OCI-M1 (cell line): ENCODE measurements around the gene OR2J1.
"Not testable (repeated sequence)": the region's sequence is repeated elsewhere in the genome, so short reads cannot be mapped to it uniquely, and the experiment has no call there.

Experiments
- DNase-seq: peaks from one replicate; lab custom pipeline; 2025; lab: John Stamatoyannopoulos, UW

OR2J1 gene

GRCh38 chr6:29099190-29099589 is at the start of gene OR2J1:
Gene OR2J1, plus strand, starts transcription at chr6:29099490. Its CDS starts 1,453 bp downstream, at chr6:29100943.
- no peak for DNase-seq

- DNase-seq = no peak
Observed at GRCh38 chr6:29051680-29052079, 47.6 kb upstream of the OR2J1 start.

- DNase-seq = peak; percentile 66
Observed at GRCh38 chr6:29071831-29072723, 27.2 kb upstream of the OR2J1 start.

- no peak for DNase-seq
Observed at GRCh38 chr6:29079203-29079602, 20.1 kb upstream of the OR2J1 start.

- no peak for DNase-seq
Observed at GRCh38 chr6:29081312-29081711, 18.0 kb upstream of the OR2J1 start.

GRCh38 chr6:29082457-29082856 is 16.8 kb upstream of the OR2J1 start:
- no peak for DNase-seq

- DNase-seq = no peak
Observed at GRCh38 chr6:29087213-29087612, 12.1 kb upstream of the OR2J1 start, which contains the start of gene OR2B3. Gene OR2B3, minus strand, starts transcription at chr6:29087313. Its CDS starts 65 bp downstream, at chr6:29087248.

- DNase-seq = no peak
Observed at GRCh38 chr6:29092957-29093356, 6.3 kb upstream of the OR2J1 start.

- DNase-seq = no peak
Observed at GRCh38 chr6:29097803-29098202, 1.5 kb upstream of the OR2J1 start.

- DNase-seq = no peak
Observed at GRCh38 chr6:29107758-29108157, 8.5 kb downstream of the OR2J1 start, which contains the start of gene OR2J3. Gene OR2J3, plus strand, starts transcription at chr6:29108058. Its CDS starts 3,833 bp downstream, at chr6:29111891.

- DNase-seq = peak; percentile 26
Observed at GRCh38 chr6:29112135-29112534, 12.8 kb downstream of the OR2J1 start.

- not testable (repeated sequence) for DNase-seq
Observed at GRCh38 chr6:29114964-29115363, 15.7 kb downstream of the OR2J1 start.

- DNase-seq = no peak
Observed at GRCh38 chr6:29129326-29130012, 30.2 kb downstream of the OR2J1 start.

GRCh38 chr6:29130644-29131043 is 31.4 kb downstream of the OR2J1 start:
- no peak for DNase-seq

GRCh38 chr6:29131691-29132090 is 32.4 kb downstream of the OR2J1 start:
- no peak for DNase-seq

GRCh38 chr6:29137724-29138123 is 38.4 kb downstream of the OR2J1 start:
- no peak for DNase-seq

- no peak for DNase-seq
Observed at GRCh38 chr6:29141606-29142005, 42.3 kb downstream of the OR2J1 start.

- no peak for DNase-seq
Observed at GRCh38 chr6:29142309-29142708, 43.0 kb downstream of the OR2J1 start.

- no peak for DNase-seq
Observed at GRCh38 chr6:29146179-29146578, 46.9 kb downstream of the OR2J1 start.

- no peak for DNase-seq
Observed at GRCh38 chr6:29147074-29147473, 47.8 kb downstream of the OR2J1 start.

- DNase-seq = not testable (repeated sequence)
Observed at GRCh38 chr6:29149444-29149843, 50.2 kb downstream of the OR2J1 start.
